Neuron (in vitro differentiated cells): ENCODE measurements around the gene DNAH12.
"Not testable (repeated sequence)": the region's sequence is repeated elsewhere in the genome, so short reads cannot be mapped to it uniquely, and the experiment has no call there.

Source experiments
- H2AFZ ChIP-seq: one replicate; pipeline ENCODE4 v1.6.1; 2013; ENCODE audit warnings: low read depth, mild to moderate bottlenecking, inconsistent platforms, low read length, moderate library complexity
- H3K27me3 ChIP-seq: one replicate; pipeline ENCODE4 v1.6.1; 2013; ENCODE audit warnings: low read length; ENCODE audit not compliant: insufficient read depth
- H3K36me3 ChIP-seq: one replicate; pipeline ENCODE4 v1.6.1; 2013; ENCODE audit warnings: low read length; ENCODE audit not compliant: insufficient read depth
- H3K4me1 ChIP-seq: one replicate; pipeline ENCODE4 v1.6.1; 2013; ENCODE audit warnings: low read length; ENCODE audit not compliant: insufficient read depth
- H3K4me3 ChIP-seq: 2 replicates; pipeline ENCODE4 v1.5.1; 2013; ENCODE audit warnings: mild to moderate bottlenecking, low read length, moderate library complexity
- H3K9me3 ChIP-seq: one replicate; pipeline ENCODE4 v1.6.1; 2013; ENCODE audit warnings: low read length

The DNAH12 gene

DNA sequence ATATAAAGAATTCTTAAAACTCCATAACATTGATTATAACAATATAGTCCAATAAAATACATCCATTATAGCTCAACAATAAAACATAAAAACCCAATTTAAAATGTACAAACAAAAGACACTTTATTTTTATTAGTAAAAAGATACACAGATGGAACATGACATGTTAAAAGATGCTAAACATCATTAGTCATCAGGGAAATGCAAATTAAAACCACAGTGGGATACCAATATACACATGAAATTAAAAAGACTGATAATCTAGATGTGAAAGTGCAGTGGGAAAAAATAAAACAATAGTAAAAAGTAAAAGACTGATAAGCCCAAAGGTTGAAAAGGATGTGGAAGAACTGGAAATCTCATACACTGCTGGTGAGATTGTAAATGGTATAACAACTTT lies 46.2 kb downstream of the DNAH12 start:
- no peaks in the 10 kb centered on the region for H3K27me3 ChIP-seq
- no peaks in the 10 kb centered on the region for H3K9me3 ChIP-seq
- no peaks in the 10 kb centered on the region for H3K4me1 ChIP-seq
- H3K36me3 ChIP-seq: no peaks in the 10 kb centered on the region
- no peak overlapping the region for H2AFZ ChIP-seq
- H3K4me3 ChIP-seq: no peak overlapping the region

- no peaks in the 10 kb centered on the region for H3K9me3 ChIP-seq
- no peaks in the 10 kb centered on the region for H3K4me1 ChIP-seq
- H3K36me3 ChIP-seq: no peaks in the 10 kb centered on the region
- H3K27me3 ChIP-seq: no peaks in the 10 kb centered on the region
- H2AFZ ChIP-seq: no peak overlapping the region
- H3K4me3 ChIP-seq: no peak overlapping the region
Measured at GRCh38 chr3:57484563-57484962, 59.6 kb downstream of the DNAH12 start.

DNA sequence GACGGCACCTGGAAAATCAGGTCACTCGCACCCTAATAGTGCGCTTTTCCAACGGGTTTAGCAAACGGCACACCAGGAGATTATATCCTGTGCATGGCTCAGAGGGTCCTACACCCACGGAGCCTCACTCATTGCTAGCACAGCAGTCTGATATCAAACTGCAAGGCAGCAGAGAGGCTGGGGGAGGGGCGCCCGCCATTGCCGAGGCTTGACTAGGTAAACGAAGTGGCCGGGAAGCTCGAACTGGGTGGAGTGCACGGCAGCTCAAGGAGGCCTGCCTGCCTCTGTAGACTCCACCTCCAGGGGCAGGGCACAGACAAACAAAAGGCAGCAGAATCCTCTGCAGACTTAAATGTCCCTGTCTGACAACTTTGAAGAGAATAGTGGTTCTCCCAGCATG lies 67.0 kb downstream of the DNAH12 start:
- not testable (repeated sequence) for H3K27me3 ChIP-seq, H2AFZ ChIP-seq, H3K36me3 ChIP-seq, H3K4me1 ChIP-seq, H3K9me3 ChIP-seq, H3K4me3 ChIP-seq

- H3K27me3 ChIP-seq: no peaks in the 10 kb centered on the region
Measured at GRCh38 chr3:57464801-57465200, 79.3 kb downstream of the DNAH12 start.

GRCh38 chr3:57464011-57464410 lies 80.1 kb downstream of the DNAH12 start:
- no peaks in the 10 kb centered on the region for H3K4me1 ChIP-seq
- no peaks in the 10 kb centered on the region for H3K36me3 ChIP-seq
- no peaks in the 10 kb centered on the region for H3K9me3 ChIP-seq
- H3K27me3 ChIP-seq: no peaks in the 10 kb centered on the region
- H2AFZ ChIP-seq: no peak overlapping the region
- H3K4me3 ChIP-seq: no peak overlapping the region

More at GRCh38 chr3:57464801-57465200, 79.3 kb downstream of the DNAH12 start:
- H3K36me3 ChIP-seq: no peaks in the 10 kb centered on the region
- no peak overlapping the region for H3K4me3 ChIP-seq
- no peaks in the 10 kb centered on the region for H3K9me3 ChIP-seq
- H2AFZ ChIP-seq: no peak overlapping the region
- H3K4me1 ChIP-seq: no peaks in the 10 kb centered on the region

DNA sequence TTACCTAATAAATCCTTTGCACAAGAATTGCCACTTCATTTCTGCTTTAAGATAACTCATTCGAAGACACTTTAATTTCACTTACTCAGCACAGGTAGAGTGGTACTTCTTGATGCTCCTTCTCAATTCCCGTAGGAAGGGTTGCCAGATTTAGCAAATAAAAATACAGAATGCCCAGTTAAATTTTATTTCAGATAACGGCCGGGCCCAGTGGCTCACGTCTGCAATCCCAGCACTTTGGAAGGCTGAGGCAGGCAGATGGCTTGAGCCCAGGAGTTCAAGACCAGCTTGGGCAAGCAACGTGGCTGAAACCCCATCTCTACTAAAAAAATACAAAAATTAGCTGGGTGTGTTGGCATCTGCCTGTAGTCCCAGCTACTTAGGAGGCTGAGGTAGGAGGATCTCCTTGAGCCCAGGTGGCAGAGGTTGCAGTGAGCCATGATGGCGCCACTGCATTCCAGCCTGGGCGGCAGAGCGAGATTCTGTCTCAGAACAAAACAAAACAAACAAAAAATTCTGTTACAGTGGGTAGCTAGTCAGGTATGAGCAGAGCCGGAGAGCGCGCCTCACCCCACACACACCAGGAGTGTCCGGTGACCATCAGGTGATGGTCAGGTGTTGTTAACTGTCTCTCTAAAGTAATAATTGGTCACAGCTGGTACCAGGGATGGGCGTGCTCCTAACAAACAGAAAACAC lies 92.8 kb downstream of the DNAH12 start:
- H3K9me3 ChIP-seq: peaks cover 2% of the 10 kb centered on the region
- peaks cover 6% of the 10 kb centered on the region for H3K4me1 ChIP-seq
- H3K27me3 ChIP-seq: no peaks in the 10 kb centered on the region
- H2AFZ ChIP-seq: no peak overlapping the region
- H3K36me3 ChIP-seq: no peaks in the 10 kb centered on the region
- H3K4me3 ChIP-seq: no peak overlapping the region

DNA sequence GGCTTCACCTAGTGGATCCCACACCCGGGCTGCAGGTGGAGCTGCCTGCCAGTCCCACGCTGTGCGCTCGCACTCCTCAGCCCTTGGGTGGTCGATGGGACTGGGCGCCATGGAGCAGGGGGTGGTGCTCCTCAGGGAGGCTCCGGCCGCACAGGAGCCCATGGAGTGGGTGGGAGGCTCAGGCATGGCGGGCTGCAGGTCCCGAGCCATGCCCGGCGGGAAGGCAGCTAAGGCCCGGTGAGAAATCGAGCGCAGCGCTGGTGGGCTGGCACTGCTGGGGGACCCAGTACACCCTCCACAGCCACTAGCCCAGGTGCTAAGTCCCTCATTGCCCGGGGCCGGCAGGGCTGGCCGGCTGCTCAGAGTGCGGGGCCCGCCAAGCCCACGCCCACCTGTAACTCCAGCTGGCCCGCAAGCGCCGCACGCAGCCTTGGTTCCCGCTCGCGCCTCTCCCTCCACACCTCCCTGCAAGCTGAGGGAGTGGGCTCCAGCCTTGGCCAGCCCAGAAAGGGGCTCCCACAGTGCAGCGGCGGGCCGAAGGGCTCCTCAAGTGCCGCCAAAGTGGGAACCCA lies 94.8 kb downstream of the DNAH12 start:
- not testable (repeated sequence) for H3K4me3 ChIP-seq, H2AFZ ChIP-seq, H3K27me3 ChIP-seq, H3K9me3 ChIP-seq, H3K4me1 ChIP-seq, H3K36me3 ChIP-seq

DNA sequence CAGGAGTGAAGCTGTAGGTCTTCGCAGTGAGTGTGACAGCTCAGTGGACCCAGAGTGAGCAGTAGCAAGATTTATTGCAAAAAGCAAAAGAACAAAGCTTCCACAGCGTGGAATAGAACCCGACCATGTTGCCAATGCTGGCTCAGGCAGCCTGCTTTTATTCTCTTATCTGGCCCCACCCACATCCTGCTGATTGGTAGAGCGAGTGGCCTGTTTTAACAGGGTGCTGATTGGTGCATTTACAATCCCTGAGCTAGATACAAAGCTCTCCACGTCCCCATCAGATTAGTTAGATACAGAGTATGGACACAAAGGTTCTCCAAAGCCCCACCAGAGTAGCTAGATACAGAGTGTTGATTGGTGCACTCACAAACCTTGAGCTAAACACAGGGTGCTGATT lies 95.7 kb downstream of the DNAH12 start:
- H3K27me3 ChIP-seq, H3K4me3 ChIP-seq, H3K9me3 ChIP-seq, H3K4me1 ChIP-seq, H3K36me3 ChIP-seq, H2AFZ ChIP-seq: not testable (repeated sequence)

DNA sequence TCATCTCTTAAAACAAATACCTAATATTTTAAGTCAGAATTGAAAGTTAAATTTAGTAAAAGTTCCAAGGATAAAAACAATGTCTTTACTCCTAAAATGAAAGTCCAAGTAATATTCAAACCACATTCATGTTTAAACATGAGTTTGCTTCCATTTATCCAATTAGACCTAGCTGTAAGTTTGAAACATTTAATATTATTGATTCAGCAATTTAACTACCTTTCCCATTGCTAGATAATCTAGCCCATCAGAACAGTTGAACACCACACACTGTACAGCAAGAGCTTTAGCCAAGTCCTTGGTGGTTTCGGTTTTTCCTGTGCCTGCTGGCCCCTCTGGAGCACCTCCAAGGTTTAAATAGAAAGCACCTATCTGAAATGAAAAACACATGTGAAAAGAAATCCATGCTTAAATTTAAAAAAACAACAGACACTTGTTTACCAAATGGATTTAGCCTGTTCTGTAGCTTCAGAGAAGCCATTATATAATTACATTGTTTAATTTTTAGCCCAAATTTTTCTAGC lies 97.8 kb downstream of the DNAH12 start:
- Histone ChIP-seq H2AFZ (peak overlapping the region; percentile 5), H3K9me3 (peaks cover 2% of the 10 kb centered on the region), H3K27me3 (no peaks in the 10 kb centered on the region), H3K36me3 (no peaks in the 10 kb centered on the region), H3K4me3 (no peak overlapping the region), H3K4me1 (peaks cover 6% of the 10 kb centered on the region)

DNA sequence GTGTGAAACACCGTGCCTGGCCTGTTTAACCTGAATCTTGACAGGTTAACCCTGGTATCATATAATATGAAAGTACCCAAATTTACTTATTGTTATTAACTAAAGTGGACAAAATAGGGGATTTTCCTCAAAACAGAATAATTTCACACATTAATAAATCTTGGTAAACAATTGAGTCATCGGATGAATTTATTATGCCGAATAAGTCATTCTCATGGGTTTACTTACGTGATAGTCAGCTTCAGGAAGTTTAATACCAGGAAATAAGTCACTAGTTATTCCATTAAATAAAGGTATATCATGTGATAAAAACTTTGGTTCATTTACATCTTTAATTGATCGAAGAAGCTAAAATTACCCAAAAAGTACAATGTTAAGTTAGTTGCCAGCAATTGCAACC lies 99.7 kb downstream of the DNAH12 start:
- H3K4me1 ChIP-seq: no peaks in the 10 kb centered on the region
- H3K27me3 ChIP-seq: no peaks in the 10 kb centered on the region
- H3K4me3 ChIP-seq: no peak overlapping the region
- no peaks in the 10 kb centered on the region for H3K36me3 ChIP-seq
- H2AFZ ChIP-seq: no peak overlapping the region
- peaks cover 2% of the 10 kb centered on the region for H3K9me3 ChIP-seq

GRCh38 chr3:57440144-57440543 lies 104.0 kb downstream of the DNAH12 start:
- H2AFZ ChIP-seq, H3K9me3 ChIP-seq, H3K27me3 ChIP-seq, H3K4me1 ChIP-seq, H3K4me3 ChIP-seq, H3K36me3 ChIP-seq: not testable (repeated sequence)

DNA sequence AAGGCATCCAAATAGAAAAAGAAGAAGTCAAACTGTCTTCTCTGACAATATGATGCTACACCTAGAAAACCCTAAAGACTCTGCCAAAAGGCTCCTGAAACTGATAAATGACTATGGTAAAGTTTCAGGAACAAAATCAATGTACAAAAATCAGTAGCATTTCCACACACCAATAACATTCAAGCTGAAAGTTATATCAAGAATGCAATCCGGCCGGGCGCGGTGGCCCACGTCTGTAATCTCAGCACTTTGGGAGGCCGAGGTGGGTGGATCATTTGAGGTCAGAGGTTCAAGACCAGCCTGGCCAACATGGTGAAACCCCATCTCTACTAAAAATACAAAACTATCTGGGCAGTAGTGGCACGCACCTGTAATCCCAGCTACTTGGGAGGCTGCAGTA lies 105.7 kb downstream of the DNAH12 start:
- not testable (repeated sequence) for H3K4me1 ChIP-seq, H3K36me3 ChIP-seq, H3K27me3 ChIP-seq, H3K9me3 ChIP-seq, H3K4me3 ChIP-seq, H2AFZ ChIP-seq

DNA sequence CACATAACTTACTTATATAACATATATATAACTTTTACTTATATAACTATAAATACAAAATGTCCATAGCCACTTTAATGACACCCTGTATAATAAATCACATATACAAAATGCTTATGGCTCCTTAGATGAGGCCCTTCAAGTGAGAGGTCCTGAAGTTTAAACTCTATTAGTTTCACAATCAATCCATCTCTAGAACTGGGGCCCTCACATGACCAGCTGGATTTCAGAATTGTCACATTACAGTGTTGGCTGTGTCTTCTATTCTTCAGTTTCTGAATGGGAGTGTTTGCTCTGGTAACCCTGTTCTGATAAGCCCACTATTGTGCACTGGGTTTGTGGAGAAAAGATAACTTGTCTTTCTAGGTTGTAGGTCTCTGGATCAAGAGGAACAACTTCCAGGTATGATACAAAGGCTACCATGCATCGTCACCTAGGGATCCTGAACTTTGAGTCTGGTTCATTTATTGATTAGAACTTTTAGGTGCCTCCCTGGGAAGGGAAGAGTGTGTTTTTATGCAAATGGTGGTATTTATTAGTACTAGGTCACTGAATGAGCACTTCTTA lies 107.9 kb downstream of the DNAH12 start:
- no peak overlapping the region for H2AFZ ChIP-seq
- H3K36me3 ChIP-seq: no peaks in the 10 kb centered on the region
- no peaks in the 10 kb centered on the region for H3K9me3 ChIP-seq
- no peak overlapping the region for H3K4me3 ChIP-seq
- H3K27me3 ChIP-seq: no peaks in the 10 kb centered on the region
- H3K4me1 ChIP-seq: no peaks in the 10 kb centered on the region
